ENCODE data around the gene BRD3OS. TPM values are rescaled to one million over a fixed set of nuclear protein-coding genes. Genes with fewer than 3 reads are reported as not detected.

BRD3OS gene
- total RNA-seq, 4 donors from 2014 or later: 1.8 to 6.2 (median 4.3) TPM

- Histone ChIP-seq H3K9me3 (no peaks in the 10 kb centered on the region), H3K27ac (no peak overlapping the region), H3K4me3 (no peak overlapping the region), H3K27me3 (no peaks in the 10 kb centered on the region), H3K36me3 (peaks cover 22 to 98% (median 36%) of the 10 kb centered on the region in 3 donors), H3K4me1 (peaks cover 0 to 10% (median 4%) of the 10 kb centered on the region in 3 donors)
- 58 to 68% methylated on average over 7 to 9 of the region's 21 CpGs for WGBS, 2 donors
- no peak for TF ChIP-seq CTCF (IDR thresholded peaks at IDR 0.05)
- TF ChIP-seq POLR2A (IDR thresholded peaks at IDR 0.05): no peak
- intact Hi-C loops (cut with DNase I): no loop called here
- DNase-seq: no peak
Measured at GRCh38 chr9:134040781-134041648, 15.7 kb downstream of the BRD3OS start.

GRCh38 chr9:134041649-134041962, 16.3 kb downstream of the BRD3OS start:
- Histone ChIP-seq H3K27me3 (no peaks in the 10 kb centered on the region), H3K4me3 (no peak overlapping the region), H3K9me3 (no peaks in the 10 kb centered on the region), H3K4me1 (peaks cover 0 to 10% (median 4%) of the 10 kb centered on the region in 3 donors), H3K36me3 (peaks cover 18 to 98% (median 34%) of the 10 kb centered on the region in 3 donors), H3K27ac (no peak overlapping the region)
- no CpG with 5 or more reads among the region's 16 CpGs for WGBS, 2 donors
- intact Hi-C loops (cut with DNase I): no loop called here
- DNase-seq: no peak
- no peak for TF ChIP-seq CTCF (IDR thresholded peaks at IDR 0.05)
- no peak for TF ChIP-seq POLR2A (IDR thresholded peaks at IDR 0.05)

- no peak for DNase-seq
- H3K4me3 ChIP-seq: no peak overlapping the region
- peaks cover 27 to 98% (median 42%) of the 10 kb centered on the region in 3 donors for H3K36me3 ChIP-seq
- TF ChIP-seq POLR2A (IDR thresholded peaks at IDR 0.05): no peak
- TF ChIP-seq CTCF (IDR thresholded peaks at IDR 0.05): no peak
- H3K9me3 ChIP-seq: no peaks in the 10 kb centered on the region
- H3K27ac ChIP-seq: no peak overlapping the region
- intact Hi-C loops (cut with DNase I): no loop called here
- H3K4me1 ChIP-seq: peaks cover 0 to 20% (median 4%) of the 10 kb centered on the region in 3 donors
- H3K27me3 ChIP-seq: no peaks in the 10 kb centered on the region
- 80 to 84% methylated on average over 8 to 10 of the region's 11 CpGs for WGBS, 2 donors
Measured at GRCh38 chr9:134043531-134043988, 18.3 kb downstream of the BRD3OS start.

- TF ChIP-seq CTCF (IDR thresholded peaks at IDR 0.05) (no peak), POLR2A (IDR thresholded peaks at IDR 0.05) (no peak)
- Histone ChIP-seq H3K4me1 (peaks cover under 1 to 28% (median 4%) of the 10 kb centered on the region in 3 donors), H3K9me3 (no peaks in the 10 kb centered on the region), H3K36me3 (peaks cover 33 to 98% (median 35%) of the 10 kb centered on the region in 3 donors), H3K4me3 (no peak overlapping the region), H3K27me3 (no peaks in the 10 kb centered on the region), H3K27ac (no peak overlapping the region)
- intact Hi-C loops (cut with DNase I): no loop called here
- no peak for DNase-seq
- 79 to 97% methylated on average over 5 of the region's 12 CpGs for WGBS, 2 donors
Measured at GRCh38 chr9:134044944-134045343, 19.7 kb downstream of the BRD3OS start.

- no peak for DNase-seq
- intact Hi-C loops (cut with DNase I): no loop called here
- H3K36me3 ChIP-seq: peaks cover 39 to 98% (median 40%) of the 10 kb centered on the region in 3 donors
- peaks cover 0 to 26% (median 3%) of the 10 kb centered on the region in 3 donors for H3K4me1 ChIP-seq
- no peak overlapping the region for H3K27ac ChIP-seq
- H3K27me3 ChIP-seq: no peaks in the 10 kb centered on the region
- TF ChIP-seq CTCF (IDR thresholded peaks at IDR 0.05) (no peak), POLR2A (IDR thresholded peaks at IDR 0.05) (no peak)
- WGBS, 2 donors: 95% methylated on average over 7 of the region's 26 CpGs; no CpG with 5 or more reads in 1 of the 2 donors
- H3K9me3 ChIP-seq: no peaks in the 10 kb centered on the region
- no peak overlapping the region for H3K4me3 ChIP-seq
Measured at GRCh38 chr9:134045841-134046544, 20.7 kb downstream of the BRD3OS start.

Data from esophagus squamous epithelium (tissue), 5 donors.